Fibroblast of villous mesenchyme (primary cell): ENCODE results near the gene CLEC18A. TPM values are rescaled to one million over a fixed set of nuclear protein-coding genes. Genes with fewer than 3 reads are reported as not detected.
"Not testable (repeated sequence)": the region's sequence is repeated elsewhere in the genome, so short reads cannot be mapped to it uniquely, and the experiment has no call there.

Source experiments
- DNase-seq: peaks from one replicate; pipeline ENCODE4 v3.0.0-alpha.2; 2010; ENCODE audit warnings: low read depth
- H3K4me3 ChIP-seq: 2 replicates; pipeline ENCODE4 v1.5.1; 2011; ENCODE audit warnings: low read depth, mild to moderate bottlenecking, low read length
- total RNA-seq: library from RNA; depleted of rRNA; stranded (reverse); fragments of >200 nt; gene quantifications from 2 replicates; pipeline ENCODE4 v1.2.3, GENCODE V29; 2012
- TF ChIP-seq, protein P1 (sequence below): IDR thresholded peaks from 2 replicates; pipeline ENCODE4 v1.5.1; 2012; ENCODE audit warnings: low read depth, mild to moderate bottlenecking, low read length; ENCODE audit not compliant: insufficient read depth

Gene CLEC18A
- total RNA-seq, result 0.32 and 0.86 TPM in 2 replicates

DNA sequence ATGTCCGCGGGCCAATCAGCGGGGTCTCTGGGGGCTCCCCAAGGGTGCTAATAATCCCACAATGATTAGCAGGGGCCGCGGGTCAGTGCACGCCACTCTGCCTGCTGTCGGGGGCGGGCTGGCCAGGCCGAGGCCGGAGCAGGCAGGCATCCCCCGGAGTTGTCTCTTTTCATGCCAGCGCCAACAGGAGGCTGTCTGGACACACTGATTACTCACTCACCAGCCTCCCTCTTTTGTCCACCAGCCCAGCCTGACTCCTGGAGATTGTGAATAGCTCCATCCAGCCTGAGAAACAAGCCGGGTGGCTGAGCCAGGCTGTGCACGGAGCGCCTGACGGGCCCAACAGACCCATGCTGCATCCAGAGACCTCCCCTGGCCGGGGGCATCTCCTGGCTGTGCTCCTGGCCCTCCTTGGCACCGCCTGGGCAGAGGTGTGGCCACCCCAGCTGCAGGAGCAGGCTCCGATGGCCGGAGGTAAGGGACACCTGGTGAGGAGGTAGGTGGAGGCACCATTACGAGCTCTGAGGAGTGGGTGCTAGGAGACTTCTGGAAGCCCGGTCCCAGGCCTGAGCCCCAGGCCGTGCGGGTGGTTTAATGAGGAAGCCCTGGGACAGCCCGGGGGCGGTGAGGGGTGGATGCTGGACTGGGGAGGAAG, at the start of gene CLEC18A:
CLEC18A (plus strand) TSS at position 318 of the 655 bp plus-strand sequence; CDS start at position 351, 33 bp downstream.
- H3K4me3 ChIP-seq, DNase-seq: not testable (repeated sequence)

DNA sequence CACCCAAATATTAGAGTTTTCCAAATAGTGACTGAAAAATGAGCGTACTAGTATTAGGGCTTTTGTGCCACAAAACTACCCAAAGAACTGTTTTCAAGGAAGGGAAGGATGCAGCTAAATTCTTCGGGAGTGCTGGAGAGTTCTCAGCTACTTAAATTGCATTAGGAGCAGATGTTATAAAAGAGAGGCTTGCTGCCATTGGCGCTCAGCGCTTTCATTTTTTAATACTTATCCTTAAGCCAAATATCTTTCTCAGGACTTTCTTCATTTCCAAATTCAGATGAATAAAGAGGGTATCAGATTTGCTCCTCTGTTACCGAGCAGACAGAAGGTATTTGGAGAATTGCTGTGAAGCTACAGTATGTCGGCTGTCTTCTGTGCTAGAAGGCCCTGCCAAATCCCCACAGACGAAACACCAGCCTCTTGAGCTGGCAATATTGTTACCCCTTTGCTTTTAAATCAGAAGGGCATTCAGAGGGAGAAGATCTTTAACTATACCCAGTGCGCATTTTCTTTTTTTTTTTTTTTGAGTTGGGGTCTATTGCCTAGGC, 47.2 kb upstream of the CLEC18A start:
- H3K4me3 ChIP-seq, result no peak overlapping the region
- DNase-seq, result no peak
- TF ChIP-seq, protein P1, sequence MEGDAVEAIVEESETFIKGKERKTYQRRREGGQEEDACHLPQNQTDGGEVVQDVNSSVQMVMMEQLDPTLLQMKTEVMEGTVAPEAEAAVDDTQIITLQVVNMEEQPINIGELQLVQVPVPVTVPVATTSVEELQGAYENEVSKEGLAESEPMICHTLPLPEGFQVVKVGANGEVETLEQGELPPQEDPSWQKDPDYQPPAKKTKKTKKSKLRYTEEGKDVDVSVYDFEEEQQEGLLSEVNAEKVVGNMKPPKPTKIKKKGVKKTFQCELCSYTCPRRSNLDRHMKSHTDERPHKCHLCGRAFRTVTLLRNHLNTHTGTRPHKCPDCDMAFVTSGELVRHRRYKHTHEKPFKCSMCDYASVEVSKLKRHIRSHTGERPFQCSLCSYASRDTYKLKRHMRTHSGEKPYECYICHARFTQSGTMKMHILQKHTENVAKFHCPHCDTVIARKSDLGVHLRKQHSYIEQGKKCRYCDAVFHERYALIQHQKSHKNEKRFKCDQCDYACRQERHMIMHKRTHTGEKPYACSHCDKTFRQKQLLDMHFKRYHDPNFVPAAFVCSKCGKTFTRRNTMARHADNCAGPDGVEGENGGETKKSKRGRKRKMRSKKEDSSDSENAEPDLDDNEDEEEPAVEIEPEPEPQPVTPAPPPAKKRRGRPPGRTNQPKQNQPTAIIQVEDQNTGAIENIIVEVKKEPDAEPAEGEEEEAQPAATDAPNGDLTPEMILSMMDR, result no peak

DNA sequence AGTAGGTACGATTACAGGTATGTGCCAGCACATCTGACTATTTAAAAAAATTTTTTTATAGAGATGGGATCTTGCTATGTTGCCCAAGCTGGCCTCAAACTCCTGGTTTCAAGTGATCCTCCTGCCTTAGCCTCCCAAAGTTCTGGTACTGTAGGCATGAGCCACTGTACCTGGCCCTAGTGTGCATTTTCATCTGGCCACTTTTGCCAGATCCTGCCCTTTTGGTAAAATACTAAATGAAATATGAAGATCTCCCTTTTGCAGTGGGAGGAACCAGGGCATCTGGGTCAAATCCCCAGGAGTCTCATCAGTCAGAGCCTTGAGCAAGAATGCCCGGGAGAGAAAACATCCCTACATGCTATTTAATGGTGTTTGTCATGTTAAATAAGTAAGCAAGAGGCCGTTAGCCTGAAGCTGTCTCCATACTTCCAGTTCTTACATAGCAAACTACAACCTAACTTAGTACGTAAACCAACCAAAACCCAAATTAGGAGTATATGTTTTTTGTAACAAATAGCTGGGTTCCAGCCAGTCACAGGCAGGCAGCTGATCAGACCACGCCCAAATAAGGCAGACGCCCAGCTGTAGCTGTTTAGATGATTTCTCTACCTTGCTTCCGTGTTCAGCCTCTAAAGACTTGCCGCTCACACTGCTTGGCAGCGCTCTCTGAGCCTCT, 46.5 kb upstream of the CLEC18A start:
- DNase-seq, result no peak
- TF ChIP-seq, protein P1, result no peak
- no peak overlapping the region for H3K4me3 ChIP-seq

DNA sequence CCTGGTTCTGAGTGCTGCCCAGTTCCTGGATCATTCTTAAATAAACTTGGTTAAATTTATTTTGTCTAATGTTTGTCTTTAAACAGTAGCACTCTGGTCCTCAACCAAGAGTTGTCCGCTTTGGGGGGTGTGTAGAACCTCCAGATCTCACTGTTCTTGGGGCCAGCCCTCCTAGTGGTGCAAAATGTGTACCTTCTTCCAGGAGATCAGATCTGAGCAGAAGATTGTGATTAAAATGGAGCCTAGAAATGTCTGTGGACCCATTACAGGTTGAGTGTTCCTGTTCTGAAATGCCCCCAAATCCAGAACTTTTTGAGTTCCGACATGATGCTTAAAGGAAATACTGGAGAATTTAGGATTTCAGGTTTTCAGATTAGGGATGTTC, 46.0 kb upstream of the CLEC18A start:
- H3K4me3 ChIP-seq, result no peak overlapping the region
- TF ChIP-seq, protein P1, result no peak
- no peak for DNase-seq

DNA sequence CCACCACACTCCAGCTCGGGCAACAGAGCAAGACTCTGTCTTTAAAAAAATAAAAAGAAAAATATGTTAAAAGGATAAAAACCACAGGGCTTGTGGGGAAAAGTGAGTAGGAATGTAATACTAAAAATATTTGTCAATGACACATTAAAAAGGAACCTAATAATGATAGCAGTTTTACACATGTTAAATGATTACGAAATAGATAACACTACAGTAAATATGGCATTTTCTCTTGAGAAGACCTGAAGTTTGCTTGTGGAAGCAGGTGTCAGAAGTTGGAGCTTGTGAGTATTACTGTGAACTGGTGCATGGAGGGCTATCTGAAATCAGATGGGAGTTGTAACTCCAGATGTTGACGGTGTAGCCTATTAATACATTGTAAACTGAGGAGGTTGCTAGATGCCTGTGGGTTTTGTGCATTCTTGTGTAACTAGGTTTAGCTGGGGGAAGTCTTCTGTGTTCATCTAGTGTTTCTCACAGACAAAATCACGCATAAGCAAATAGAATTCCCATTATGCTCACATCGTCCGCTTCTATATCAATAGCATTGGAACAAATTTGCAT, 44.2 kb upstream of the CLEC18A start:
- TF ChIP-seq, protein P1, result no peak
- no peak overlapping the region for H3K4me3 ChIP-seq
- peak; percentile 95 for DNase-seq

DNA sequence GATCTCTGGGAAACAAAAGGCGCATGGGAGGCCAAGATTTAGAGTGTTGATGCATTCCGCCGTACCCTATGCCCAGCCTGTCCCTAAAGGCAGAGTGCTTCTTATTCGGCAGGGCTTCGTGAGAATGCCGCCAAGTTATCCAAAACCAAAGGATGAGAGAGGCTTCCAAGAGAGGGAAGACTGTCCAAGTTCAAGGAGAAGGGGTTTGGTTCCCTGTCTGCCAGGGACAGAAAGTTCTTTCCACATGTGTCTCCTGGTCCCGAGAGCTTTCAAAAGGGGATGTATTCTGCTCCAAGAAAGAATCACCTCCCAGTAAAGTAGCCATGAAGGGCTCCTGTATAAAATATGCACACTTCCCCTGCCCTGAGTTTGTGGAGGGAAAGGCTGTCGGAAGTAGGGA, 42.1 kb upstream of the CLEC18A start:
- H3K4me3 ChIP-seq, result no peak overlapping the region
- DNase-seq, result no peak
- TF ChIP-seq, protein P1, result no peak

DNA sequence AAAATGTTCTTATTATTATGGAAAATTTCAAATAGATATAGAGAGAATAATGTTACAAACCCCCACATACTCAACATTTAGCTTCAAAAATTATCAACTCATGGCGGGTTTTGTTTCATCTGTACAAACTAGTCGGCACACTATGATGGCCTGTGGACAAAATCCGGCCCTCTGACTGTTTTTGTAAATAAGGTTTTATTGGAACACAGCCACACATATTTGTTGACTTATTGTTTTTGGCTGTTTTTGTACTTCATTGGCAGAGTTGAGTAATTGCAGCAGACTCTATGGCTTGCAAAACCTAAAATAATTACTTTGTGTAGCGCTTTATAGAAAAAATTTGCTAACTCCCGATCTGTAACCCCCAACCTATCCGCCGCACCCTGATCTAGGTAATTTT, 41.4 kb upstream of the CLEC18A start:
- DNase-seq, result peak; percentile 38
- H3K4me3 ChIP-seq, result no peak overlapping the region
- TF ChIP-seq, protein P1, result no peak
